HepG2 (cell line): ENCODE measurements around the gene PPP2R2C. TPM values are rescaled to one million over a fixed set of nuclear protein-coding genes. Genes with fewer than 3 reads are reported as not detected.

Source experiments
- BCL6 ChIP-seq: IDR thresholded peaks from 2 replicates; pipeline ENCODE4 v1.6.1; 2016; ENCODE audit warnings: missing genetic modification reagents, missing compliant biosample characterization
- EP300 ChIP-seq, 3 experiments: sonication (generic) in 1 of 3; formaldehyde crosslinking in 1 of 3; IDR thresholded peaks; 2 replicates each; pipeline versions ENCODE4 v1.5.1 to v1.6.1; 2011 to 2020; ENCODE audit warnings: low read depth in 2 of 3, low read length in 2 of 3, borderline replicate concordance in 1 of 3, improper control_type of control experiment in 1 of 3, mild to moderate bottlenecking in 1 of 3, missing genetic modification reagents in 1 of 3, moderate library complexity in 1 of 3
- FIP1L1 ChIP-seq: fragments of 200-400 bp; formaldehyde crosslinking; IDR thresholded peaks from 2 replicates; pipeline ENCODE4 v1.6.1; 2018; ENCODE audit warnings: low read depth, mild to moderate bottlenecking, low read length, moderate library complexity, borderline replicate concordance; ENCODE audit not compliant: insufficient read depth
- FOXO1 ChIP-seq: sonication (generic); formaldehyde crosslinking; IDR thresholded peaks from 2 replicates; pipeline ENCODE4 v1.4.0; 2020; ENCODE audit warnings: missing genetic modification reagents
- HNRNPK ChIP-seq: fragments of 200-400 bp; formaldehyde crosslinking; IDR thresholded peaks from 2 replicates; pipeline ENCODE4 v1.6.1; 2018; ENCODE audit warnings: low read length, low read depth, moderate library complexity, mild to moderate bottlenecking; ENCODE audit not compliant: poor library complexity, severe bottlenecking
- MAZ ChIP-seq, 2 experiments: sonication (generic) in 1 of 2; formaldehyde crosslinking in 1 of 2; IDR thresholded peaks; 2 replicates each; pipeline versions ENCODE4 v1.5.0 to v1.6.1; 2012 to 2020; ENCODE audit warnings: low read depth in 2 of 2, mild to moderate bottlenecking in 2 of 2, borderline replicate concordance in 1 of 2, improper control_type of control experiment in 1 of 2, low read length in 1 of 2, missing genetic modification reagents in 1 of 2, moderate library complexity in 1 of 2
- MEIS2 ChIP-seq: sonication (generic); formaldehyde crosslinking; IDR thresholded peaks from 2 replicates; pipeline ENCODE4 v1.9.0; 2021; ENCODE audit warnings: mild to moderate bottlenecking, missing genetic modification reagents
- NCOA2 ChIP-seq: sonication (generic); formaldehyde crosslinking; IDR thresholded peaks from 2 replicates; pipeline ENCODE4 v1.8.0; 2022; ENCODE audit warnings: inconsistent platforms
- NFKB2 ChIP-seq: sonication (generic); formaldehyde crosslinking; IDR thresholded peaks from 2 replicates; pipeline ENCODE4 v1.4.0; 2020; ENCODE audit warnings: missing genetic modification reagents, borderline replicate concordance
- PHF21A ChIP-seq: sonication (generic); formaldehyde crosslinking; IDR thresholded peaks from 2 replicates; pipeline ENCODE4 v1.5.0; 2020; ENCODE audit warnings: mild to moderate bottlenecking, missing genetic modification reagents
- RCOR2 ChIP-seq: IDR thresholded peaks from 2 replicates; pipeline ENCODE4 v1.6.1; 2016; ENCODE audit warnings: missing biosample characterization, missing genetic modification reagents
- SKI ChIP-seq: fragments of 450-650 bp; IDR thresholded peaks from one replicate; pipeline ENCODE4 v1.6.1; 2018; ENCODE audit warnings: mild to moderate bottlenecking; ENCODE audit not compliant: partially characterized antibody
- TBX2 ChIP-seq: sonication (generic); formaldehyde crosslinking; IDR thresholded peaks from 2 replicates; pipeline ENCODE4 v1.5.0; 2020; ENCODE audit warnings: missing genetic modification reagents, mild to moderate bottlenecking, borderline replicate concordance
- ZNF331 ChIP-seq: sonication (generic); formaldehyde crosslinking; IDR thresholded peaks from 2 replicates; pipeline ENCODE4 v1.4.0; 2020; ENCODE audit warnings: missing genetic modification reagents
- ZNF333 ChIP-seq: sonication (generic); formaldehyde crosslinking; IDR thresholded peaks from 2 replicates; pipeline ENCODE4 v1.4.0; 2020; ENCODE audit warnings: mild to moderate bottlenecking, missing genetic modification reagents, borderline replicate concordance
- ZNF343 ChIP-seq: sonication (generic); formaldehyde crosslinking; IDR thresholded peaks from 2 replicates; pipeline ENCODE4 v1.4.0; 2020; ENCODE audit warnings: mild to moderate bottlenecking, missing genetic modification reagents
- ZNF556 ChIP-seq: sonication (generic); formaldehyde crosslinking; IDR thresholded peaks from 2 replicates; pipeline ENCODE4 v1.4.0; 2020; ENCODE audit warnings: mild to moderate bottlenecking, missing genetic modification reagents, borderline replicate concordance
- ZNF569 ChIP-seq: sonication (generic); formaldehyde crosslinking; IDR thresholded peaks from 2 replicates; pipeline ENCODE4 v1.5.0; 2020; ENCODE audit warnings: mild to moderate bottlenecking, missing genetic modification reagents, moderate library complexity, borderline replicate concordance
- ZNF891 ChIP-seq: sonication (generic); formaldehyde crosslinking; IDR thresholded peaks from 2 replicates; pipeline ENCODE4 v1.5.0; 2020; ENCODE audit warnings: mild to moderate bottlenecking, missing genetic modification reagents
- polyA plus RNA-seq, 8 experiments: library from polyadenylated mRNA; depleted of rRNA in 3 of 8; stranded (reverse) in 7 of 8; unstranded in 1 of 8; fragments of >200 nt; fragmentation: Illumina TruSeq in 4 of 8; extraction: Trizol in 4 of 8; gene quantifications; 2 replicates each; pipeline versions ENCODE4 v1.2.1 to v1.2.3, GENCODE V29; 2011 to 2016; ENCODE audit warnings: low read depth in 4 of 8, missing spikeins in 1 of 8, mixed read lengths in 1 of 8; ENCODE audit not compliant: insufficient read depth in 1 of 8
- total RNA-seq, 5 experiments: library from RNA; depleted of rRNA; stranded (reverse); fragments of >200 nt; fragmentation: Illumina TruSeq; extraction: Trizol; gene quantifications; 2 replicates each; pipeline ENCODE4 v1.2.3, GENCODE V29; 2016; ENCODE audit warnings: low read depth in 1 of 5
- TF ChIP-seq, protein P1 (sequence below): sonication (generic); formaldehyde crosslinking; IDR thresholded peaks from 2 replicates; pipeline ENCODE4 v1.4.0; 2020; ENCODE audit warnings: missing genetic modification reagents
- TF ChIP-seq, protein P2 (sequence below): sonication (generic); formaldehyde crosslinking; IDR thresholded peaks from 2 replicates; pipeline ENCODE4 v1.5.0; 2020; ENCODE audit warnings: missing genetic modification reagents
- TF ChIP-seq, protein P3 (sequence below): IDR thresholded peaks from 2 replicates; pipeline ENCODE4 v1.6.1; 2016; ENCODE audit warnings: mild to moderate bottlenecking
- TF ChIP-seq, protein P4 (sequence below): sonication (generic); formaldehyde crosslinking; IDR thresholded peaks from 2 replicates; pipeline ENCODE4 v1.4.0; 2020; ENCODE audit warnings: mild to moderate bottlenecking, missing genetic modification reagents
- TF ChIP-seq, protein P5 (sequence below): sonication (generic); formaldehyde crosslinking; IDR thresholded peaks from 2 replicates; pipeline ENCODE4 v1.5.1; 2020; ENCODE audit warnings: mild to moderate bottlenecking, moderate library complexity, missing genetic modification reagents

PPP2R2C gene
- total and polyA plus RNA-seq, 2 of the 13 experiments (the other 11 are each of a cell fraction or from before 2014, with no cell fraction given) = 0.60 to 8.6 TPM

DNA sequence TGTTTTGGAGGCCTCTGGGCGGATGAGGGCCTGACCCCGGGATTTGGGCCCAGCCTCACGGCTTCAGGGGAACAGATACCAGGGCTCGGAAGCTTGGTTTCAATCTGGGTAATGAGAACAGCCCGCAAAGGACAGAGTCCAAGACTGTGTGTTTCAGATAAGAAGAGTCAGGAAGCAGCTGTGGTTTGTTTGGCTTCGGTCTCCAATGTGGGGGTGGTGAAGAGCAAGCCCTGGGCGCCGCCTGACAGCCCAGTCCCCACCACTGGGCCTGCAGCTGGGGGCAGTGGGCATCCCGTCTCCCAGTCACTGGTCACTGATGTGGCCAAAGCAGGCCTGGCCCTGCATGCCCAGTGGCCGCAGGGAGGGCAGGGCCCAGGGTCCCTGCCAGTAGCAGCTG is 193.6 kb downstream of the PPP2R2C start (continued):
- TF ChIP-seq, protein P1, sequence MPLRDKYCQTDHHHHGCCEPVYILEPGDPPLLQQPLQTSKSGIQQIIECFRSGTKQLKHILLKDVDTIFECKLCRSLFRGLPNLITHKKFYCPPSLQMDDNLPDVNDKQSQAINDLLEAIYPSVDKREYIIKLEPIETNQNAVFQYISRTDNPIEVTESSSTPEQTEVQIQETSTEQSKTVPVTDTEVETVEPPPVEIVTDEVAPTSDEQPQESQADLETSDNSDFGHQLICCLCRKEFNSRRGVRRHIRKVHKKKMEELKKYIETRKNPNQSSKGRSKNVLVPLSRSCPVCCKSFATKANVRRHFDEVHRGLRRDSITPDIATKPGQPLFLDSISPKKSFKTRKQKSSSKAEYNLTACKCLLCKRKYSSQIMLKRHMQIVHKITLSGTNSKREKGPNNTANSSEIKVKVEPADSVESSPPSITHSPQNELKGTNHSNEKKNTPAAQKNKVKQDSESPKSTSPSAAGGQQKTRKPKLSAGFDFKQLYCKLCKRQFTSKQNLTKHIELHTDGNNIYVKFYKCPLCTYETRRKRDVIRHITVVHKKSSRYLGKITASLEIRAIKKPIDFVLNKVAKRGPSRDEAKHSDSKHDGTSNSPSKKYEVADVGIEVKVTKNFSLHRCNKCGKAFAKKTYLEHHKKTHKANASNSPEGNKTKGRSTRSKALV (CRISPR knock-in tag) = no peak
- TF ChIP-seq ZNF891 (CRISPR knock-in tag) (no peak), MEIS2 (0 out of 2 replicates have a peak, but pooled peaks have one; percentile 21), PHF21A (CRISPR knock-in tag) (peak; percentile 92), BCL6 (CRISPR knock-in tag) (no peak), FIP1L1 (no peak), ZNF343 (CRISPR knock-in tag) (no peak), ZNF569 (CRISPR knock-in tag) (no peak), ZNF333 (CRISPR knock-in tag) (no peak), NCOA2 (peak; percentile 30; the same call in 1 of the 2 replicates), ZNF331 (CRISPR knock-in tag) (peak; percentile 36; the same call in 1 of the 2 replicates), RCOR2 (CRISPR knock-in tag) (no peak), TBX2 (peak; percentile 48), SKI (no peak), ZNF556 (no peak), EP300 (IDR thresholded peaks at IDR 0.05; ENCODE audit: low read depth in 2 of 2, low read length in 2 of 2) (peak in 1 of 2 experiments; percentile 61; a peak in 2 of 4 replicates), EP300 (CRISPR knock-in tag; IDR thresholded peaks at IDR 0.05; ENCODE audit: borderline replicate concordance) (no peak), HNRNPK (no peak), FOXO1 (CRISPR knock-in tag) (peak; percentile 18; the same call in 1 of the 2 replicates), NFKB2 (CRISPR knock-in tag) (no peak), MAZ (IDR thresholded peaks at IDR 0.05; ENCODE audit: borderline replicate concordance, low read depth, low read length) (no peak), MAZ (CRISPR knock-in tag; IDR thresholded peaks at IDR 0.05; ENCODE audit: low read depth) (no peak)
- TF ChIP-seq, protein P2, sequence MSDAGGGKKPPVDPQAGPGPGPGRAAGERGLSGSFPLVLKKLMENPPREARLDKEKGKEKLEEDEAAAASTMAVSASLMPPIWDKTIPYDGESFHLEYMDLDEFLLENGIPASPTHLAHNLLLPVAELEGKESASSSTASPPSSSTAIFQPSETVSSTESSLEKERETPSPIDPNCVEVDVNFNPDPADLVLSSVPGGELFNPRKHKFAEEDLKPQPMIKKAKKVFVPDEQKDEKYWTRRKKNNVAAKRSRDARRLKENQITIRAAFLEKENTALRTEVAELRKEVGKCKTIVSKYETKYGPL (CRISPR knock-in tag) = no peak
- TF ChIP-seq, protein P3, sequence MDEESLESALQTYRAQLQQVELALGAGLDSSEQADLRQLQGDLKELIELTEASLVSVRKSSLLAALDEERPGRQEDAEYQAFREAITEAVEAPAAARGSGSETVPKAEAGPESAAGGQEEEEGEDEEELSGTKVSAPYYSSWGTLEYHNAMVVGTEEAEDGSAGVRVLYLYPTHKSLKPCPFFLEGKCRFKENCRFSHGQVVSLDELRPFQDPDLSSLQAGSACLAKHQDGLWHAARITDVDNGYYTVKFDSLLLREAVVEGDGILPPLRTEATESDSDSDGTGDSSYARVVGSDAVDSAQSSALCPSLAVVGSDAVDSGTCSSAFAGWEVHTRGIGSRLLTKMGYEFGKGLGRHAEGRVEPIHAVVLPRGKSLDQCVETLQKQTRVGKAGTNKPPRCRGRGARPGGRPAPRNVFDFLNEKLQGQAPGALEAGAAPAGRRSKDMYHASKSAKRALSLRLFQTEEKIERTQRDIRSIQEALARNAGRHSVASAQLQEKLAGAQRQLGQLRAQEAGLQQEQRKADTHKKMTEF (CRISPR knock-in tag) = peak; percentile 55; the same call in 1 of the 2 replicates
- TF ChIP-seq, protein P4, sequence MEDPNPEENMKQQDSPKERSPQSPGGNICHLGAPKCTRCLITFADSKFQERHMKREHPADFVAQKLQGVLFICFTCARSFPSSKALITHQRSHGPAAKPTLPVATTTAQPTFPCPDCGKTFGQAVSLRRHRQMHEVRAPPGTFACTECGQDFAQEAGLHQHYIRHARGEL (CRISPR knock-in tag) = no peak
- TF ChIP-seq, protein P5, sequence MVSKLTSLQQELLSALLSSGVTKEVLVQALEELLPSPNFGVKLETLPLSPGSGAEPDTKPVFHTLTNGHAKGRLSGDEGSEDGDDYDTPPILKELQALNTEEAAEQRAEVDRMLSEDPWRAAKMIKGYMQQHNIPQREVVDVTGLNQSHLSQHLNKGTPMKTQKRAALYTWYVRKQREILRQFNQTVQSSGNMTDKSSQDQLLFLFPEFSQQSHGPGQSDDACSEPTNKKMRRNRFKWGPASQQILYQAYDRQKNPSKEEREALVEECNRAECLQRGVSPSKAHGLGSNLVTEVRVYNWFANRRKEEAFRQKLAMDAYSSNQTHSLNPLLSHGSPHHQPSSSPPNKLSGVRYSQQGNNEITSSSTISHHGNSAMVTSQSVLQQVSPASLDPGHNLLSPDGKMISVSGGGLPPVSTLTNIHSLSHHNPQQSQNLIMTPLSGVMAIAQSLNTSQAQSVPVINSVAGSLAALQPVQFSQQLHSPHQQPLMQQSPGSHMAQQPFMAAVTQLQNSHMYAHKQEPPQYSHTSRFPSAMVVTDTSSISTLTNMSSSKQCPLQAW (CRISPR knock-in tag) = 0 out of 2 replicates have a peak, but pooled peaks have one; percentile 32
